Skin of body (tissue), 2 donors: ENCODE data around the gene PDE4C. TPM values are rescaled to one million over a fixed set of nuclear protein-coding genes. Genes with fewer than 3 reads are reported as not detected.

Experiments
- DNase-seq: peaks from one replicate; lab custom pipeline; 2025; lab: John Stamatoyannopoulos, UW
- total RNA-seq: library from RNA; depleted of rRNA; stranded (reverse); fragments of >200 nt; gene quantifications from one replicate; pipeline ENCODE4 v1.2.3, GENCODE V29; 2014

Gene PDE4C
- total RNA-seq, 1 donor from 2014 or later: 0.49 TPM

- DNase-seq: no peak
Measured at GRCh38 chr19:18254546-18255503, 28.6 kb upstream of the PDE4C start.

GRCh38 chr19:18253716-18254115, 27.5 kb upstream of the PDE4C start:
- no peak for DNase-seq

GRCh38 chr19:18253130-18253529, 26.9 kb upstream of the PDE4C start:
- DNase-seq: no peak

GRCh38 chr19:18252370-18252717, 26.1 kb upstream of the PDE4C start:
- DNase-seq: no peak

GRCh38 chr19:18251587-18252369, 25.5 kb upstream of the PDE4C start:
- DNase-seq: peak; percentile 75

GRCh38 chr19:18249834-18250233, 23.6 kb upstream of the PDE4C start:
- no peak for DNase-seq

GRCh38 chr19:18245297-18245696, 19.1 kb upstream of the PDE4C start:
- DNase-seq: no peak

- no peak for DNase-seq
Measured at GRCh38 chr19:18239303-18239702, 13.1 kb upstream of the PDE4C start.

- DNase-seq: no peak
Measured at GRCh38 chr19:18234194-18234593, 8.0 kb upstream of the PDE4C start.

GRCh38 chr19:18233224-18233825, 7.1 kb upstream of the PDE4C start:
- DNase-seq: no peak

- no peak for DNase-seq
Measured at GRCh38 chr19:18232540-18233223, 6.4 kb upstream of the PDE4C start.

- DNase-seq: no peak
Measured at GRCh38 chr19:18231775-18232174, 5.5 kb upstream of the PDE4C start.

- no peak for DNase-seq
Measured at GRCh38 chr19:18230941-18231734, 4.9 kb upstream of the PDE4C start.

- no peak for DNase-seq
Measured at GRCh38 chr19:18229915-18230314, 3.7 kb upstream of the PDE4C start.

GRCh38 chr19:18229474-18229873, 3.2 kb upstream of the PDE4C start:
- DNase-seq: no peak

GRCh38 chr19:18227781-18228271, 1.6 kb upstream of the PDE4C start:
- DNase-seq: no peak

- DNase-seq: no peak
Measured at GRCh38 chr19:18226956-18227780, 930 bp upstream of the PDE4C start.

GRCh38 chr19:18225355-18225701, 910 bp downstream of the PDE4C start:
- no peak for DNase-seq

GRCh38 chr19:18224525-18225354, 1.5 kb downstream of the PDE4C start:
- peak; percentile 99 for DNase-seq
